IPS-15b (cell line): Measurements from ENCODE around the gene HDAC11.

Experiments used
- H3K27me3 ChIP-seq: one replicate; pipeline ENCODE4 v1.6.1; 2013; ENCODE audit warnings: low read length; ENCODE audit not compliant: control insufficient read depth, insufficient read depth
- H3K36me3 ChIP-seq: one replicate; pipeline ENCODE4 v1.6.1; 2013; ENCODE audit warnings: low read length; ENCODE audit not compliant: control insufficient read depth, insufficient read depth
- H3K4me1 ChIP-seq: one replicate; pipeline ENCODE4 v1.6.1; 2013; ENCODE audit warnings: mild to moderate bottlenecking, low read length; ENCODE audit not compliant: control insufficient read depth, insufficient read depth
- H3K4me3 ChIP-seq: one replicate; pipeline ENCODE4 v1.5.1; 2013; ENCODE audit warnings: low read depth, low read length
- H3K9ac ChIP-seq: one replicate; pipeline ENCODE4 v1.6.1; 2013; ENCODE audit warnings: low read depth, mild to moderate bottlenecking, low read length
- H3K9me3 ChIP-seq: one replicate; pipeline ENCODE4 v1.6.1; 2013; ENCODE audit warnings: mild to moderate bottlenecking, low read length; ENCODE audit not compliant: control insufficient read depth, insufficient read depth

The HDAC11 gene

DNA sequence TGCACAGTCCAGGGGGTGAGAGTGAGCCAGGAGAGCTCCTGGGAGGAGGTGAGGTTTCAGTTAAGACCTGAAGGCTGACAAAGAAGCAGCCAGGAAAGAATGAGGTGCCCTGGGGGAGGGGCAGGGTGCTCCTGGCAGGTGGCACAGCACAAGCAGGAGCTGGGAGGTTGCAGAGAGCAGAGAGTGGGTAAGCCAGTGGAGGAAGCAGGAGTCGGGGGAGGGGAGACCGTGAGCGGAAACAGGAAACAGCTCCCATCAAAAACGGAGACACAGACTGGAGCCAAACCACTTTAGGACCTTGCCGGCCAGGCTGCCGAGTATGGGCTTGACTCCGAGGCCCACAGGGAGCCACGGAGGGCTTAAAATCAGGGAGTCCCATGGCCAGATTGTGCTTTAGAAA lies 56.7 kb downstream of the HDAC11 start:
- H3K4me1 ChIP-seq, result no peaks in the 10 kb centered on the region
- no peaks in the 10 kb centered on the region for H3K9me3 ChIP-seq
- no peaks in the 10 kb centered on the region for H3K27me3 ChIP-seq
- H3K36me3 ChIP-seq, result no peaks in the 10 kb centered on the region
- no peak overlapping the region for H3K9ac ChIP-seq
- H3K4me3 ChIP-seq, result no peak overlapping the region

DNA sequence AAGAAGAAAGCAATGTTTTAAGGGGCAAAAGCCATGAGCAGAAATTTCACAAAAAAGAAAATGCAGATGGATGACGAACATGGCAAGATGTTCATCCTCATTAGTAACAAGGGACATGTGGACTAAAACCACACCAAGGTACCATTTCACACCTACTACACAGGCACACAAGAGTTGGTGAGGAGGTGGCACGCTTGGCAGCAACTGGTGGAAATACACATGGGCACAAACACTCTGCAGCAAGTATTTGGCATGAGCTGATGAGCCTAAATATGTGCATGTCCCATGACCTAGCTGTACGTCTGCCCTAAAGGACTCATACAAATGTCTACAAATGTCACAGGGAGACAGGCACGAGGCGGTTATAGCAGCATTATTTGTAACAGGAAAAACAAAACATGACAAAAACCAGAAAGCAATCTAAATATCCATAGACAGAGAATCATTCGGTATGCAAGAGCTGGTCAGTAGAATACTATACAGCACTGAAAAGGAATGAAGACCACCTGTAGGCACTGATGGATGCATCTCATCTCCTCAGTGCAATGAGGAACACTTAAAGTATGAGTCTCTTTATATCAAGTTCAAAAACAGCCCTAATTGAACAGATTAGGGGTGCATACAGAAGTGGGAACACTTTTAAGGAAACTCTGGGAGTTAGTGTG lies 57.3 kb downstream of the HDAC11 start:
- Histone ChIP-seq H3K9me3 (no peaks in the 10 kb centered on the region), H3K9ac (no peak overlapping the region), H3K4me1 (no peaks in the 10 kb centered on the region), H3K36me3 (no peaks in the 10 kb centered on the region), H3K27me3 (no peaks in the 10 kb centered on the region), H3K4me3 (no peak overlapping the region)

DNA sequence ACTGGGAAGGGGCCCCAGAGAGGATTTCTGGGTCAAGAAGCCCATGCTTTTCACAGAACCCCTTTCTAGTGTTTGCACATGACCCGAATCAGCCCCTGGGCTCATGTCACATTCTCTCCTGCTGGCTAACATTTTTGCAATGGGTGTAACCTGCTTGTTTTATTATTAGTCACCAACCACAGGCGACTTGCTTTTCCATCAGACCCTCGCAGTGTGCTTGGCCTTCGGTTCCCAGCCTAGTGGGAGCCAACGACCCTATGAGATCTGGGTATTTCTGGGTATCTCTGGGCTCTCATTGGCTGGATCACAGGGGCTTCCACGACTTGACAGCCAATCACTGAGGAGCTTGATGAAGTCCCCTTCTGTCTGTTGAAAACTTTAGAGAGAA lies 57.8 kb downstream of the HDAC11 start:
- H3K27me3 ChIP-seq, result no peaks in the 10 kb centered on the region
- no peak overlapping the region for H3K4me3 ChIP-seq
- no peaks in the 10 kb centered on the region for H3K36me3 ChIP-seq
- H3K4me1 ChIP-seq, result no peaks in the 10 kb centered on the region
- no peak overlapping the region for H3K9ac ChIP-seq
- no peaks in the 10 kb centered on the region for H3K9me3 ChIP-seq

DNA sequence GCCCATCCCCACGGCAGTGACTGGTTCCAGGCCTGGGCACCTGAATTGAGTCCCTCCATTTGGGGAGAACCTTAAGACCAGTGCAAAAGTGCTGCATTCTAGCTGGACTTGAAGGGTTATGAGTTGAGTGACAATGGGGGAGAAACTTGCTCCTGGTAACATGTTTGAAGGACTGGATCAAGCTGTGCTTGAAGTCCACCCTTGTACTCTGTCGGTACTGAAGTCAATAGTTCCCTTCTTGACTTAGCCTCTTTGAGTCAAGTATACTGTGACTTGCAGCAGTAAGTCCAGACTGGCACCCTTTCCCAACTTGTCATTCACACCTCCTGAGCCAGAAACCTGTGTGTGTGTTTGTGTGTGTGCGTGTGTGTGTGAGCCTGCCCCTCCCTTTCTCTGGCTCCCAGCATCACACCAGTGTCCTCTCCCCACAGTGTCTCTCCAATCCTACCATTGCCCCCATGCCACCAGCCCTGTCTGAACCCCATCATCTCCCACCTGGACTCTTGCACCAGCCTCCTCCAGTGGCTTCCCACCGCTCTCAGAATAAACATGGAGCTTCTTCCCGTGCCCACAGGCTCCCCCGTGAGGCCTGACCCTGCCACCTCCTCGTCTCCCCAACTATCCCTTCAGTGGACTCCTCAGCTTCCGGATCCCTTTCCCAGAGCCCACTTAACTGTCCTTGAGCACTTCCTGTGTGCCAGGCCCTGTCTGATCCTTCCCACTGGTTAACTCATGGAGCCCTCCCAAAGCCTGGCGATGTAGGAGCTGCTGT lies 58.6 kb downstream of the HDAC11 start:
- Histone ChIP-seq H3K9ac (no peak overlapping the region), H3K36me3 (no peaks in the 10 kb centered on the region), H3K4me1 (no peaks in the 10 kb centered on the region), H3K27me3 (no peaks in the 10 kb centered on the region), H3K4me3 (no peak overlapping the region), H3K9me3 (no peaks in the 10 kb centered on the region)

DNA sequence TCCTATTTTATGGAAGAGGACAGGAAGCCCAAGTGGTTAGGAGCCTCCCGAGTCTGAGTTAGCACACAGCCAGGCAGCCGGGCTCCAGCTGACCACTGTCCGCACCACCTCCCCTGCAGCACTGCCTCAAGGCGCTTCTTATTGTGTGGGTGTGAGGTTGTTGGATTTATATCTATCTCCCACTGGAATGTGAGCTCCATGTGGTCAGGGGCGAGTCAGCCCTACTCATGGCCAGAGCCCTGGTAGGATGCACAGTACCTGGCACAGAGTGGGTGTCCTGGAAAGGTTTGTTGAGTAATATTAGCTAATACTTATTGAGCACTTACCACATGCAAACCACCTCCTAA lies 59.2 kb downstream of the HDAC11 start:
- no peak overlapping the region for H3K9ac ChIP-seq
- H3K27me3 ChIP-seq, result no peaks in the 10 kb centered on the region
- H3K4me1 ChIP-seq, result no peaks in the 10 kb centered on the region
- H3K4me3 ChIP-seq, result no peak overlapping the region
- H3K36me3 ChIP-seq, result no peaks in the 10 kb centered on the region
- H3K9me3 ChIP-seq, result no peaks in the 10 kb centered on the region

- no peaks in the 10 kb centered on the region for H3K36me3 ChIP-seq
- H3K27me3 ChIP-seq, result no peaks in the 10 kb centered on the region
- no peak overlapping the region for H3K4me3 ChIP-seq
- no peaks in the 10 kb centered on the region for H3K4me1 ChIP-seq
- H3K9ac ChIP-seq, result no peak overlapping the region
- no peaks in the 10 kb centered on the region for H3K9me3 ChIP-seq
Measured at GRCh38 chr3:13539671-13540070, 59.6 kb downstream of the HDAC11 start.

GRCh38 chr3:13540297-13540995 lies 60.3 kb downstream of the HDAC11 start:
- no peak overlapping the region for H3K9ac ChIP-seq
- H3K27me3 ChIP-seq, result no peaks in the 10 kb centered on the region
- no peaks in the 10 kb centered on the region for H3K4me1 ChIP-seq
- no peaks in the 10 kb centered on the region for H3K36me3 ChIP-seq
- H3K9me3 ChIP-seq, result no peaks in the 10 kb centered on the region
- no peak overlapping the region for H3K4me3 ChIP-seq

DNA sequence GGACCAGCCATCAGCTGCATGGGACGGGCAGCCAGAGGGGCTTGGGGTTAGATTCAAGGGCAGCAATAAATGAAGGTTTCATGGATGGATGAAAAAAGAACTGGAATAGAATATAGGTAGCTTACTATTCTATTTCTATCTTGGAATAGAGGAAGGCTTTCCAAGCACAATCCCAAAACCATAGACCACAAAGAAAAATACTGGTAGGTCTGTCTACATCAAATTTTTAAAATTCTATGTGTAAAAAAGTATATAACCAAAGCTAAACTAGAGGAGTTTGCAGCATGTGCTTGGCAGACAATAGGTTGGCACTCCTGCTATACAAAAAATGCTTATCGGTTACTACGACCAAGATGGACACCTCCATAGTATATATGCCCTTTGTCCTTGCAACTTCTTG lies 61.6 kb downstream of the HDAC11 start:
- H3K4me1 ChIP-seq, result peaks cover 4% of the 10 kb centered on the region
- no peak overlapping the region for H3K9ac ChIP-seq
- H3K27me3 ChIP-seq, result no peaks in the 10 kb centered on the region
- H3K36me3 ChIP-seq, result no peaks in the 10 kb centered on the region
- no peaks in the 10 kb centered on the region for H3K9me3 ChIP-seq
- H3K4me3 ChIP-seq, result no peak overlapping the region

DNA sequence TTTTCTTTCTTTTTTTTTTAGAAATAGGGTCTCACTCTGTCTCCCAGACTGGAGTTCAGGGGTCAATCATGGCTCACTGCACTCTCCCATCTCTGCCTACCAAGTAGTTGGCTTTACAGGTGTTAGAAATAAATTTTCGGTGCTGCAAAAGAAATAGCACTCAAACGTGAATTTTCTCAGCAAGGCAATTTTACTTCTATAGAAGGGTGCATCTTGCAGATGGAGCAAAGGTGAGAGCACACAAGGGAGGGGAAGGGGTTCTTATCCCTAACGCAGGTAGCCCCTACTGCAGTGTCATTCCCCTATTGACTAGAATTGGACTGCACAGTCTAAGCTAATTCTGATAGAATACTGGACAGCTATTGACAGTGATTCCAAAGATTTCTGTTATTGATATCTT lies 62.0 kb downstream of the HDAC11 start:
- Histone ChIP-seq H3K4me1 (peaks cover 4% of the 10 kb centered on the region), H3K27me3 (no peaks in the 10 kb centered on the region), H3K36me3 (no peaks in the 10 kb centered on the region), H3K9me3 (no peaks in the 10 kb centered on the region), H3K9ac (no peak overlapping the region), H3K4me3 (no peak overlapping the region)

DNA sequence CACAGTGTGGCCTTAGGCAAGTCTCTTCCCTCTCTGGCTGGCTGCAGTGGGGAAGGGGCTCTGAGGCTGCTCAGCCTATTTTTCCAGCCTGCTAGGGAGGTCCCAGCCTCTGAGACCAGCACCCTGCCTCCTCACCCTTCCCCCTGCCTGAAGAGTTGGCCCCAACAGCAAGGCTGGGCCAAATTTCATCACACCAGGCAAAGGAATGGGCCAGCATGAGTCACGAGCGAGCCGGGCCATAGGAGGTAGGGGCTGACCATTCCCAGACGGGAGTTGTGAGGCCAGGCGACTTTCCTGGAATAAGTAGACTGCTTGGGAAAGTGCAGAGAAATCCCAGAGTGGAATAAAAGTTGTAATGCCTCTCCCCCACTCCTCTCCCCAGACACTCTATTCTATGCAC lies 63.1 kb downstream of the HDAC11 start:
- no peak overlapping the region for H3K4me3 ChIP-seq
- H3K9me3 ChIP-seq, result no peaks in the 10 kb centered on the region
- H3K9ac ChIP-seq, result no peak overlapping the region
- peaks cover 7% of the 10 kb centered on the region for H3K4me1 ChIP-seq
- H3K27me3 ChIP-seq, result peaks cover 1% of the 10 kb centered on the region
- H3K36me3 ChIP-seq, result no peaks in the 10 kb centered on the region

DNA sequence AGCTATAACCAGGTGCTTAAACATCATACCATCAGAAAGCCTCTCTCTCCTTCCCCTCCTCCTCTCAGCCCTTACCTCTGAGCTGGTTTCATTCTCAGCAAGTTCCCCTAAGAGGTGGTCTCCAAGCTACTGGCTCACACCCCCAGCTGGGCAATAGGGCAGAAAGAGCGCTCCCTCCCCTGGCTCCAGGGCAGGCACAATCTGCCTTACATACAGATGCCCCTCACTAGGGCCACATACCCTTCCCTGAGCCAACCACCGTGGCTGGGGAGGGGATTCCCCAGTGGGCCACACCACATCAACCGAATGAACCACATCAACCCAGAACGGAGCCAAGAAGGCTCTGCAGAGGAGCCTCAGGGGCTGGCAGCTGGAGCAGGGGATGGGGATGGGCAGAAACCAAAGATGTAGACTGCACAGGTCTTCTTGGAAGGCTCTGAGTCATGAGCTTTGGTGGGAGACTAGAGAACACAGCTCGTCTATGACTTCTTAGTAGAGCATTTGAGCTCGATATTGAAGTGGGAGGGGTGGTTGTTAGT lies 64.3 kb downstream of the HDAC11 start:
- Histone ChIP-seq H3K27me3 (peaks cover 5% of the 10 kb centered on the region), H3K4me1 (peaks cover 9% of the 10 kb centered on the region), H3K4me3 (no peak overlapping the region), H3K9me3 (no peaks in the 10 kb centered on the region), H3K36me3 (no peaks in the 10 kb centered on the region), H3K9ac (no peak overlapping the region)
